T-helper 1 cell treated with Interleukin-12 subunit alpha and Interleukin-12 subunit beta and Interleukin-4 antibody, amounts not matched to agents 30 ng/mL and 1 ng/mL, for 36 hours (primary cell): ENCODE results near the gene RPL37A. TPM values are rescaled to one million over a fixed set of nuclear protein-coding genes. Genes with fewer than 3 reads are reported as not detected.

Experiments used
- intact Hi-C: fragments of 100-400 bp; cut with micrococcal nuclease; formaldehyde crosslinking; loops from one replicate; pipeline ENCODE4 v1.15.1; 2024
- total RNA-seq: library from RNA; stranded (reverse); gene quantifications from 2 replicates; pipeline ENCODE4 v1.2.3, GENCODE V29; 2022

The RPL37A gene
- total RNA-seq, 1 donor from 2014 or later, result 1,808 TPM

GRCh38 chr2:216486708-216487107, 11.9 kb upstream of the RPL37A start:
- intact Hi-C loops, result no loop called here

GRCh38 chr2:216490061-216490460, 8.6 kb upstream of the RPL37A start:
- intact Hi-C loops, result loop anchor here (10.0 kb wide), 1 partner anchor 735 kb away; no protein-coding TSS in a partner anchor

DNA sequence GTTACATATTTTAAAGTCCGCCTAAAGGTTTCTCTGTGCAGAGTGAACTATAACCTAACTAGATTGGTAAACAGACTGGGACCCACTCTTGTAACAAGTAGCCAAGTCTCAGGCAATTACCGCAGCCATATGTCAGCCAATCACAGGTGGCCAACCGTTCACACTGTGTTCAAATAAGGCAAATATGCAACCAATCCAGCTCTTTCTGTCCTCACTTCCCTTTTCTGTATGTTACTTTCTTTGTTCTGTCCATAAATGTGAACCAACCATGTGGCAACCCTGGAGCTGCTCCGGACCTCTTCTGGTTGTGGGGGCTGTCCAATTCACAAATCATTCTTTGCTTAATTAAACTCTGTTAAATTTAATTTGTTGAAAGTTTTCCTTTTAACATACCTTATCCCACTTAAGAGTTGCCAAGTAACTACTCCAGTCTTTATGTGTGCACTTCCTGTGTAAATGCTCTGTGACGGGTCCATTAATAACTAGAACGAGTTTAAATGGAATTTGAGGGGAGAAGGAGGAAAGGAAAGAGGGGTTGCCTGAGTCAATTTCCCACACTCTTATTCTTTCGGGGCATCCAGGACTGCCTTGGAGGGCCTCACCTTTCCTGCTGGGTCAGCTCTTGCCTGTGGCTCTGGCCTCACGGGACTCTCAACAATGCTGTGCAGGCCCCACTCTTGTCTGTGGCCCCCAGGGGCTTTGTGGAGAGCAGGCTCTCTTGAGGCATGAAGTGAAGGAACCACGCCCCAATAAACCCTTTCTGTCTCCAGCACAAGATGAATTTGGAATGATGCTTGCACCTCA, 6.6 kb upstream of the RPL37A start:
- intact Hi-C loops, result loop anchor here (10.0 kb wide), 1 partner anchor 733 kb away; no protein-coding TSS in a partner anchor

DNA sequence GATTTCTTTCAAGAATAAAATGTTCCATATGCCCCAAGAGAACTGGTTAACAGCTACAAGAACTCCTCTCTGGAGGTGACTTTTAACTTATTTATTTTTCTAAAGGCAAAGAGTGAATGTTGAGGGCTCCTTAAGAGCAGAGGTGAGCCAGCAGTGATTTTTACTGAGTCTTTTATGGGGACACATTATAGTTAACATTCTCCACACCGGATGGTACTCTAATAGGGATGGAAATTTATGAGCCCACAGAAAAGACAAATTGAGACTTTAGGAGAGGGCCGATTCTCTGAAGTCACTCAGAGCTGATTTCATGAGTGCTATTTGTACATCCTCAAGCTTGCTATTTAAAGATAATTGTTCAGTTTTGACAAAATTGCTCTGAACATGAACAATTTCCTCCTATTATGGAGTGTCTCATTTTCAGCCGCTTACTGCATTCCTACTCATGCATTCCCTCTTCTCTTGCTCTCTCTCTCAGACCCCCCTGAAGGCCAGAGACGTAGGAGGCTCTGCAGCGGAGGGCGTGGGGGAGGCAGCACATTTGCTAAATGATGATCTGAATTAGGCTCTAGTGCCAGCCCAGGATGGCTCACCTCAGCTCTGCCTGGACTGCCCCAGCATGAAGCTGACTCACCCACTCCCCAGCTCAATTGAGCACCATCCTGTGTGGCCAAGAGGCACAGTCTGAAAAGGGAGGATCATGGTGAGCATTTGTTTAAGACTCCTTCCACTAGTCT, 5.9 kb upstream of the RPL37A start:
- intact Hi-C loops, result loop anchor here (10.0 kb wide), 1 partner anchor 732 kb away; no protein-coding TSS in a partner anchor

GRCh38 chr2:216493334-216493685, 5.3 kb upstream of the RPL37A start:
- intact Hi-C loops, result loop anchor here (10.0 kb wide), 1 partner anchor 731 kb away; no protein-coding TSS in a partner anchor

- intact Hi-C loops, result loop anchor here (5.0 to 10.0 kb wide), 4 partner anchors 112 to 1777 kb away; partner anchors contain the start of genes AAMP and PNKD
Observed at GRCh38 chr2:216495656-216496055, 3.0 kb upstream of the RPL37A start.

DNA sequence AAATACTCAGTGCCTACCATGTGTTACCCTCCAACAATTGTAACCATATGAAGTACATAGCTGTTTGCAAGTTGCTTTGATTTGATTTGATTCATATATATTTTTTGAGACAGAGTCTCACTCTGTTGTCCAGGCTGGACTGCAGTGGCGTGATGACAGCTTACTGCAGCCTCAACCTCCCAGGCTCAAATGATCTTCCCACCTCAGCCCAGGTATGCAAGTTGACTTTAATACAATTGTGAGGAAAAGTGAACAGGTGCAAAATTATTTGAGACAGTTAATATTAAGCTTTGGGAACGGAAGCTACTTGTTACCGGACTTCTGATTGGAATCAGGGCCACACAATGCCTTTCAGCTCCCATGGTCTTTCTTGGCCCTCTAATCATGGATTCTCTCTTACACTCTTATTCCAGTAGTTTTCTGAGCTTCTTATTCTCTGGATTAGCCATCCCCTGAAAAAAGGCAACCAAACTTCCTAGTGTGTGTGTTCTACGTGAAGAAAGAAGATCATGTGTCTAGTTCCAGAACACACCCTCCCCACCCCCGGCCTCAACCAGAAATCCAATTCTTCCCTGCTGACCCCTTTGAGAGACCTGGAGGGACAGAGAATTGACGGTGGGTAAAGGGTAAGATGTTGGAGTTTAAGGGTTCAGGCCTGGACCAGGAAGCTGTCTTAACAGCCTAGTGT, 1.1 kb upstream of the RPL37A start:
- intact Hi-C loops, result loop anchor here (1.0 to 10.0 kb wide), 13 partner anchors 19 to 1775 kb away; partner anchors contain the start of genes AAMP, ATIC, BARD1 and MREG

GRCh38 chr2:216498070-216498378, 620 bp upstream of the RPL37A start:
- intact Hi-C loops, result loop anchor here (1.0 to 10.0 kb wide), 13 partner anchors 18 to 1774 kb away; partner anchors contain the start of genes AAMP, ATIC, BARD1 and MREG

DNA sequence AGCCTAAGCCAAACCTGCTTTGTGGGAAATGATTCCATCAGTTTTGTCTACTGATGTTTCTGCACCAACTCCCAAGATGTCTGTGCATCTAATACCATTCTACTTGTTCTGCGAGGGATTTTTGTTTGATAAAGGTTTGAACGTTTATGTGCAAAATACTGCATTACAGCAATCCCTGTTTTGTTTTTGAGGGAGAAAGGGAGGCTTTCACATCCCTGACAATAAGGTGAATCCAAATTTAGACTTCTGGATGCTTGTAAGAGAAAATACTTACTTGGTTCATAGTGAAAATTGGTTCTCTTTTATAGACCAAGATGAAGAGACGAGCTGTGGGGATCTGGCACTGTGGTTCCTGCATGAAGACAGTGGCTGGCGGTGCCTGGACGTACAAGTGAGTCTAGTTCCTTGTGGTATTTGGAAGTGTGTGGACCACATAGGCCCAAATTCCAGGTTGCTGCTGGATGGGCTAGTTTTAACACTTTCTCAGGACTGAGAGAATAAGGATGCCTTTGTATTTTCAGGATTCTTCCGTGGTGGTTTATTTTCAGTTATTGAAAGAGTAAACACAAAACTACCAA, 1.1 kb downstream of the RPL37A start:
- intact Hi-C loops, result loop anchor here (2.0 to 10.0 kb wide), 8 partner anchors 108 to 1773 kb away; partner anchors contain the start of genes AAMP, ATIC, BARD1 and MREG

GRCh38 chr2:216500572-216500971, 1.9 kb downstream of the RPL37A start:
- intact Hi-C loops, result no loop called here

DNA sequence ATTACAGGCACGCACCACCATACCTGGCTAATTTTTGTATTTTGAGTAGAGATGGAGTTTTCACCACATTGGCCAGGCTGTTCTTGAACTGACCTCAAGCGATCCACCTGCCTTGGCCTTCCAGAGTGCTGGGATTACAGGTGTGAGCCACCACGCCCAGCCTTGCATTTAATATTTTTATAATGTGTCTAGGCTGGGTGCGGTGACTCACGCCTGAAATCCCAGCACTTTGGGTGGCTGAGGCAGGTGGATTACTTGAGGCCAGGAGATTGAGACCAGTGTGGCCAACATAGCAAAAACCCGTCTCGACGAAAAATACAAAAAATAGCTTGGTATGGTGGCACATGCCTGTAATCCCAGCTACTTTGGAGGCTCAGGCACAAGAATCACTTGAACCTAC, 3.2 kb downstream of the RPL37A start:
- intact Hi-C loops, result no loop called here

GRCh38 chr2:216502381-216503158, 3.9 kb downstream of the RPL37A start:
- intact Hi-C loops, result no loop called here

- intact Hi-C loops, result no loop called here
Observed at GRCh38 chr2:216503159-216503629, 4.5 kb downstream of the RPL37A start.

DNA sequence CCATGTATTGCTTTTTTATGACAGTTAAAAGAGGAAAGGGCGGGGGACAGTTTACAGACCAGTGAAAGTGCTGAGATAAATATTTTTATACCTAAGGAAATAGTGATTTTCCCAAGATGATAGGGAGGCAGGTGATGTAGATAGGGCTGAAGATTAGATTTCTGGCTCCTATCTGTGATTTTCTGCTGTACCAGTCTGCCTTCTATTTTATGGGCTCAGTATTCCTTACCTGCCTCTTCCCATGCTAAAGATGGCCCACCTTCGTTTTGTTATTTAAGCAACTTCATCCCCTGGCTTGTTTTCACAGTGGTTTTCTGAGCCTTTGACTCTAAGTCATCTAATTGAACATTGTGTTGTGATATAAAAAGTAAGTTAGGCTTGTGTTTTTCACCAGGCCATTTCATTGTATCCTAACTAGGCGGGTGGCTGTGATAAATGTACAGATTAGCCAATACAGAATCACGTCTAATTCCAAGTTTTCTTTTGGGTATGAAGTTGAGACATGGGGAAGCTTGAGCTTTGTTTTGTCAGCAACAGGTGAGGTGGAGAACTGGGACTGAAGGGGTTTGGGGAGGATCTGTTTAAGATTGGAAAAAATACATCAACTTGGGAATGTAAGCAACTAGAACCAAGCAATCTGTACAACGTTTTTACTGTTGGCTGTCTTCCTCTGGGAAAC, 5.2 kb downstream of the RPL37A start:
- intact Hi-C loops, result no loop called here

- intact Hi-C loops, result no loop called here
Observed at GRCh38 chr2:216504376-216504762, 5.7 kb downstream of the RPL37A start.

GRCh38 chr2:216505133-216506106, 6.8 kb downstream of the RPL37A start:
- intact Hi-C loops, result no loop called here

DNA sequence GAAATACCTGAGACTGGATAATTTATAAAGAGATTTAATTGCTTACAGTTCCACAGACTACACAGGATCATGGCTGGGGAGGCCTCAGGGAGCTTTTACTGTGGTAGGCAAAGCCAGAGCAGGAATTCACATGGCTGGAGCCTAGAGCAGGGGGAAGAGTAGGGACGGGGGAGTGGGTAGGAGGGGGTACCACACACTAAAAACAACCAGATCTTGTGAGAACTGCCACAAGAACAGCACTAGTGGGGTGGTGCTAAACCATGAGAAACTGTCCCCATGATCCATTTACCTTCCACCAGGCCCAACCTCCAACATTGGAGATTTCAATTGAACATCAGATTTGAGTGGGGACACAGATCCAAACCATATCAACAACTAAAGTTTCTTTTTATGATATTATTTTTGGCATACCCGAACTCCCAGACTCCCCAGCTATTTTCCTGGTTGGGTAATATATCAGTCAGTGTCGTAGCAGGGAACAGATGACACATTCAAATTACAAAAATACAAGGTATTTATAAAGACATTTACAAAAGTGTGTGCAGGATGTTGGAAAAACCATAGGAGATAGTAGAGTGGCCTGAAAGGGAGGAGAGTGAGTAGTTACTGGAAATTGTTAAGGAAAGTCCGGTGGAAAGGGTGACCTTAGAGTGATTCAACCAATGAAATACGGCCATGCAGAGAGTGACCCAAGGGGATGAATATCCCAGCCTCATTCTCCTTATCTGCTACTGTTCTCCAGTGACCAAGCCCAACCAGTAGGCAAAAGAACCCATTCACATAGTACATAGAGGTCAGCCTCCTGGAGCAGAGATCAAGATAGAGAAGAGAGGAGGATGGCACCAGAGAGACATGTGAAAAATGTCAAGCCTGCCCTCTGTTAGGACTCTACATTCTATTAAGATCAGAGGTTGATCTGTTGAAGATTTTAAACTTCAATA, 8.8 kb downstream of the RPL37A start:
- intact Hi-C loops, result no loop called here
